GM23338 (cell line): ENCODE data around the gene SCFD2. TPM values are rescaled to one million over a fixed set of nuclear protein-coding genes. Genes with fewer than 3 reads are reported as not detected.

ENCODE experiments used
- ATAC-seq: fragments of 200-7000 bp; cut with Tn5 transposase; 3 replicates; pipeline ENCODE4 v1.9.1; 2020
- DNase-seq: peaks from one replicate; pipeline ENCODE4 v3.0.0-alpha.2; 2015; ENCODE audit warnings: low spot score
- H2AFZ ChIP-seq: fragments of 200-600 bp; sonication (generic); 2 replicates; pipeline ENCODE4 v1.8.0; 2016; ENCODE audit warnings: antibody characterized with exemption, mild to moderate bottlenecking, moderate library complexity
- H3F3A ChIP-seq: fragments of 200-600 bp; sonication (generic); replicated peaks from 2 replicates; pipeline ENCODE4 v1.8.0; 2017; ENCODE audit warnings: antibody characterized with exemption, mixed run types, low read depth
- H3K27ac ChIP-seq: fragments of 200-600 bp; sonication (generic); 2 replicates; pipeline ENCODE4 v1.6.1; 2016; ENCODE audit warnings: low read depth
- H3K27me3 ChIP-seq: fragments of 200-600 bp; sonication (generic); 2 replicates; pipeline ENCODE4 v1.8.0; 2016; ENCODE audit warnings: mild to moderate bottlenecking, mixed run types, moderate library complexity; ENCODE audit not compliant: insufficient read depth
- H3K36me3 ChIP-seq: fragments of 200-600 bp; sonication (generic); 2 replicates; pipeline ENCODE4 v1.8.0; 2016; ENCODE audit warnings: mild to moderate bottlenecking; ENCODE audit not compliant: insufficient read depth
- H3K4me1 ChIP-seq: fragments of 200-600 bp; sonication (generic); 2 replicates; pipeline ENCODE4 v1.8.0; 2016; ENCODE audit warnings: mild to moderate bottlenecking, moderate library complexity; ENCODE audit not compliant: insufficient read depth
- H3K4me2 ChIP-seq: fragments of 200-600 bp; sonication (generic); 2 replicates; pipeline ENCODE4 v1.7.1; 2017; ENCODE audit warnings: mixed run types
- H3K4me3 ChIP-seq: fragments of 200-600 bp; sonication (generic); 2 replicates; pipeline ENCODE4 v1.6.1; 2016; ENCODE audit warnings: mixed run types
- H3K79me2 ChIP-seq: fragments of 200-600 bp; sonication (generic); replicated peaks from 2 replicates; pipeline ENCODE4 v1.8.0; 2017; ENCODE audit warnings: mild to moderate bottlenecking; ENCODE audit not compliant: insufficient read depth
- H3K9me2 ChIP-seq: fragments of 200-600 bp; sonication (generic); 2 replicates; pipeline ENCODE4 v1.8.0; 2017; ENCODE audit not compliant: insufficient read depth
- H4K20me1 ChIP-seq: fragments of 200-600 bp; sonication (generic); replicated peaks from 2 replicates; pipeline ENCODE4 v1.8.0; 2017; ENCODE audit warnings: mild to moderate bottlenecking; ENCODE audit not compliant: insufficient read depth
- H3K27ac Mint-ChIP-seq: 2 replicates; pipeline ENCODE4 v1.8.0; 2020; ENCODE audit warnings: inconsistent platforms, mild to moderate bottlenecking, moderate library complexity, mixed read lengths
- H3K27me3 Mint-ChIP-seq: 3 replicates; pipeline ENCODE4 v1.8.0; 2022; ENCODE audit warnings: low read depth, mild to moderate bottlenecking, moderate library complexity, mixed read lengths, inconsistent platforms; ENCODE audit not compliant: insufficient read depth, poor library complexity
- H3K36me3 Mint-ChIP-seq: 3 replicates; pipeline ENCODE4 v1.8.0; 2021; ENCODE audit warnings: low read depth, mild to moderate bottlenecking, inconsistent platforms, moderate library complexity, mixed read lengths
- H3K4me1 Mint-ChIP-seq: 3 replicates; pipeline ENCODE4 v1.8.0; 2020; ENCODE audit warnings: mild to moderate bottlenecking, inconsistent platforms, mixed read lengths
- H3K4me3 Mint-ChIP-seq: 3 replicates; pipeline ENCODE4 v1.8.0; 2021; ENCODE audit warnings: moderate library complexity, mild to moderate bottlenecking, inconsistent platforms, mixed read lengths
- H3K9me3 Mint-ChIP-seq: 3 replicates; pipeline ENCODE4 v1.8.0; 2020; ENCODE audit warnings: moderate library complexity, mild to moderate bottlenecking, inconsistent platforms, mixed read lengths
- CREB1 ChIP-seq: fragments of 250-450 bp; sonication (Bioruptor Pico); IDR thresholded peaks from 2 replicates; pipeline ENCODE4 v1.5.0; 2020; ENCODE audit warnings: low read depth, mild to moderate bottlenecking, moderate library complexity
- ETS1 ChIP-seq: IDR thresholded peaks from 2 replicates; pipeline ENCODE4 v1.6.1; 2016; ENCODE audit warnings: antibody characterized with exemption
- EZH2 ChIP-seq: fragments of 200-600 bp; sonication (generic); IDR thresholded peaks from one replicate; pipeline ENCODE4 v1.8.0; 2017; ENCODE audit warnings: antibody characterized with exemption, mild to moderate bottlenecking, low read depth; ENCODE audit not compliant: unreplicated experiment
- EZH2phosphoT487 ChIP-seq: fragments of 200-600 bp; sonication (generic); IDR thresholded peaks from one replicate; pipeline ENCODE4 v1.8.1; 2018; ENCODE audit warnings: antibody characterized with exemption; ENCODE audit not compliant: unreplicated experiment
- JUNB ChIP-seq: IDR thresholded peaks from one replicate; pipeline ENCODE4 v1.6.1; 2016; ENCODE audit warnings: antibody characterized with exemption; ENCODE audit not compliant: unreplicated experiment
- NANOG ChIP-seq: IDR thresholded peaks from 2 replicates; pipeline ENCODE4 v1.6.1; 2016; ENCODE audit warnings: antibody characterized with exemption, borderline replicate concordance
- POLR2AphosphoS5 ChIP-seq: IDR thresholded peaks from 2 replicates; pipeline ENCODE4 v1.6.1; 2016; ENCODE audit warnings: antibody characterized with exemption, low read depth
- REST ChIP-seq: IDR thresholded peaks from one replicate; pipeline ENCODE4 v1.6.1; 2018; ENCODE audit warnings: antibody characterized with exemption; ENCODE audit not compliant: unreplicated experiment
- STAT1 ChIP-seq: IDR thresholded peaks from one replicate; pipeline ENCODE4 v1.6.1; 2016; ENCODE audit warnings: antibody characterized with exemption; ENCODE audit not compliant: unreplicated experiment
- ZNF114 ChIP-seq: fragments of 250-450 bp; sonication (Bioruptor Pico); IDR thresholded peaks from 2 replicates; pipeline ENCODE4 v1.5.0; 2020; ENCODE audit warnings: mild to moderate bottlenecking, moderate library complexity
- ZNF331 ChIP-seq: fragments of 250-450 bp; sonication (Bioruptor Pico); IDR thresholded peaks from 2 replicates; pipeline ENCODE4 v1.5.0; 2020; ENCODE audit warnings: low read depth, mild to moderate bottlenecking, moderate library complexity
- ZNF462 ChIP-seq: fragments of 250-450 bp; sonication (Bioruptor Pico); IDR thresholded peaks from 2 replicates; pipeline ENCODE4 v1.5.0; 2020; ENCODE audit warnings: mild to moderate bottlenecking, moderate library complexity
- polyA plus RNA-seq: library from polyadenylated mRNA; unstranded; fragments of >200 nt; fragmentation: Nextera tagmentation; extraction: Ambion mirVana; gene quantifications from 2 replicates; pipeline ENCODE4 v1.2.1, GENCODE V29; 2016
- total RNA-seq: library from RNA; depleted of rRNA; stranded (reverse); fragments of >200 nt; shearing (Covaris generic); gene quantifications from 2 replicates; pipeline ENCODE4 v1.2.3, GENCODE V29; 2014

SCFD2 gene
- total and polyA plus RNA-seq, 2 experiments from 2014 or later, result 5.7 to 17.5 TPM

GRCh38 chr4:53366301-53366716, 448 bp upstream of the SCFD2 start (continued):
- TF ChIP-seq ZNF331 (no peak), CREB1 (no peak), EZH2 (no peak), ZNF114 (CRISPR knock-in tag) (no peak)

- Histone ChIP-seq H4K20me1 (no peaks in the 10 kb centered on the region), H3K4me1 (peaks cover 12% of the 10 kb centered on the region; the same call in 1 of the 2 replicates), H3K4me3 (peak overlapping the region; percentile 93), H3K27ac (no peak overlapping the region), H3K4me2 (peak overlapping the region; percentile 98), H3K9me2 (peaks cover 8% of the 10 kb centered on the region; the same call in 1 of the 2 replicates), H3K36me3 (no peaks in the 10 kb centered on the region), H3K27me3 (peaks cover 22% of the 10 kb centered on the region; the same call in 1 of the 2 replicates), H3K79me2 (peaks cover 21% of the 10 kb centered on the region), H2AFZ (peak overlapping the region; percentile 99), H3F3A (no peaks in the 10 kb centered on the region)
- no peaks in the 10 kb centered on the region for H3K9me3 Mint-ChIP-seq
- peak overlapping the region; percentile 94 for H3K4me3 Mint-ChIP-seq
- peak; percentile 19 for DNase-seq
- ATAC-seq, result peak; percentile 52
- peaks cover 11% of the 10 kb centered on the region for H3K27me3 Mint-ChIP-seq
- H3K27ac Mint-ChIP-seq, result no peak overlapping the region
- TF ChIP-seq ZNF331 (no peak), REST (no peak), POLR2AphosphoS5 (no peak), ETS1 (no peak), ZNF114 (CRISPR knock-in tag) (no peak), STAT1 (no peak), ZNF462 (no peak), JUNB (no peak), CREB1 (no peak), NANOG (no peak), EZH2phosphoT487 (no peak)
- H3K36me3 Mint-ChIP-seq, result peaks cover 4% of the 10 kb centered on the region; the same call in 1 of the 3 replicates
- H3K4me1 Mint-ChIP-seq, result peaks cover 10% of the 10 kb centered on the region
These were observed 758 bp downstream of the SCFD2 start for GRCh38 chr4:53365121-53365485.
